GM18498 (cell line): ENCODE results near the gene MAPK8IP2.
"Not testable (repeated sequence)": the region's sequence is repeated elsewhere in the genome, so short reads cannot be mapped to it uniquely, and the experiment has no call there.

Experiments used
- ATAC-seq: cut with Tn5 transposase; IDR thresholded peaks from one replicate; pipeline ENCODE4 v1.9.1; 2021; ENCODE audit warnings: mild to moderate bottlenecking, moderate library complexity; ENCODE audit not compliant: unreplicated experiment

Gene MAPK8IP2

DNA sequence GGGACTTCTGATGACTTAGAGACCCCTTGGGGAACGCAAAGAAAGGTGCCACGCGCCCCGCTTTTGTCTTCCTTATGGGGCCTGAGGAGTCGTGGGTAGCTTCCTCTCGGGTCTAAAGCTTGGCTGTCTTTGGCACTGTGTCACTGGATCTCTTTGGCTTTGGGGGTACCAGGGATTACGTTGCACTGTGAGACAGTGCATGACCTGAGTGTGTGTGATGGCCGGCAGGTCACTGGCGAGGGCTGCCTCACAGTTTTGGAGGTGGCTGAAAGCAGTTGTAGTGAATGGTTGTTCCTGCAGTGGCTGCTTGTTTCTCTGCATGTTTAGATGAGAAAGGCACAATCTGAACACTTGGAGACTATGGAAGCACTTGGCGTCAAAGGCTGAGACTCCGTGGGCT, 33.2 kb downstream of the MAPK8IP2 start:
- no peak for ATAC-seq

DNA sequence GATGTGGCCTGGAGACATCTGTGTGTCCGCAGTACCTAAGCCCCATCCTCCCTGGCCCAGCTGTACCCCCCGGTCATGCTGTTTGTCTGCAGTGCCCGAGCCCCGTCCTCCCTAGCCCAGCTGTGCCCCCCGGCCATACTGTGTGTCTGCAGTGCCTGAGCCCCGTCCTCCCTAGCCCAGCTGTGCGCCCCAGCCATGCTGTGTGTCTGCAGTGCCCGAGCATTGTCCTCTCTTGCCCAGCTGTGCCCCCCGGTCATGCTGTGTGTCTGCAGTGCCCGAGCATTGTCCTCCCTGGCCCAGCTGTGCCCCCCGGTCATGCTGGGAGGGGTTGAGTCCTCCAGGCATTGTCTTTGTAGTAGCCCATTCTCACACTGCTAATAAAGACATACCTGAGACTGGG, 35.0 kb downstream of the MAPK8IP2 start:
- ATAC-seq, result no peak

DNA sequence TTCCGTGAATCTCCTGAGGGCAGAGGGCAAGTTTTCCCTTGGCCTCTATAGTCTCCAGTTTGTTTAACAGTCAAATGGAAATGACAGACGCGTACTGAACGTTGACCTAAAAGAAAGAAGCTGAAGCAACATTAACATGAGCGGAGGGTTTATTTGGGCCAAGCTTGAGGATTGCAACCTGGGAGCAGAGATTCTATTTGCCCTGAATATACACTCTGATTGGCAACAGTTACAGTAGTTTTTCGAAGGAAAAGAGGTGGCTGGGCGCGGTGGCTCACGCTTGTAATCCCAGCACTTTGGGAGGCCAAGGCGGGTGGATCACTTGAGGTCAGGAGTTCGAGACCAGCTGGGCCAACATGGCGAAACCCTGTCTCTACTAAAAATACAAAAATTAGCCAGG, 39.7 kb downstream of the MAPK8IP2 start:
- not testable (repeated sequence) for ATAC-seq

DNA sequence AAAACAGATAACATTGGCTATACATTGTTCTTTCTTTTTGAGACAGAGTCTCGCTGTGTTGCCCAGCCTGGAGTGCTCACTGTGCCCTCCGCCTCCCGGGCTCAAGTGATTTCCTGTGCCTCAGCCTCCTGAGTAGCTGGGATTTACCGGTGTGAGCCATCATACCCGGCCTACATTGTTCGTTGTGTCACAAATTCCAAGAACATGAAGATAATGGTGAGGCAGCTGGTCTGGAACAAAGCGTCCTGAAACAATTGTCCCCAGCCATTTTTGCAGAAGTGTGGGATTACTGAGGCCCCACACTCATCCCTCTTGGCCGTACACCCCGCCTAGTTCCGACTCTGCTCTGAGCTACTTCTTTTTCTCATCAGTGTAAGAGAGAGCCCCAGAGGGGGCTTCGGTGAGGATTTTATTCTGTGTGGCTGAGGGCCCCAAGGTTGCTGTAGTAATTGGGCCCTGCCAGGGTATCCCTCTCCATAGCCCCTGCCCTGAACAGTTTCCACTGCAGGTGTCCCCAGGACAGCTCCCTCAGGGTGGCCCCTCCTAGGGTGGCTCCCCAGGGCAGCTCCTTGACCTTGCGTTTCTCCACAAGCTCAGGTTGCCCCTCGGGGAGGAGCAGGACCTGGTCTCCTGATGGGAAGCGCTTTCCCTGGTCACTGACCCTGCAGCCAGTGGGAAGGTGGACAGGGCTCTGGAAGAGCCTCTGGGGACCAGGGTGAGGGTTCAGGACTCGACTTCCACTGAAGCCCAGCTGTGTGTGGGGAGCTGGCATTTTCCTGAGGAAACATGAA, 40.5 kb downstream of the MAPK8IP2 start:
- no peak for ATAC-seq

DNA sequence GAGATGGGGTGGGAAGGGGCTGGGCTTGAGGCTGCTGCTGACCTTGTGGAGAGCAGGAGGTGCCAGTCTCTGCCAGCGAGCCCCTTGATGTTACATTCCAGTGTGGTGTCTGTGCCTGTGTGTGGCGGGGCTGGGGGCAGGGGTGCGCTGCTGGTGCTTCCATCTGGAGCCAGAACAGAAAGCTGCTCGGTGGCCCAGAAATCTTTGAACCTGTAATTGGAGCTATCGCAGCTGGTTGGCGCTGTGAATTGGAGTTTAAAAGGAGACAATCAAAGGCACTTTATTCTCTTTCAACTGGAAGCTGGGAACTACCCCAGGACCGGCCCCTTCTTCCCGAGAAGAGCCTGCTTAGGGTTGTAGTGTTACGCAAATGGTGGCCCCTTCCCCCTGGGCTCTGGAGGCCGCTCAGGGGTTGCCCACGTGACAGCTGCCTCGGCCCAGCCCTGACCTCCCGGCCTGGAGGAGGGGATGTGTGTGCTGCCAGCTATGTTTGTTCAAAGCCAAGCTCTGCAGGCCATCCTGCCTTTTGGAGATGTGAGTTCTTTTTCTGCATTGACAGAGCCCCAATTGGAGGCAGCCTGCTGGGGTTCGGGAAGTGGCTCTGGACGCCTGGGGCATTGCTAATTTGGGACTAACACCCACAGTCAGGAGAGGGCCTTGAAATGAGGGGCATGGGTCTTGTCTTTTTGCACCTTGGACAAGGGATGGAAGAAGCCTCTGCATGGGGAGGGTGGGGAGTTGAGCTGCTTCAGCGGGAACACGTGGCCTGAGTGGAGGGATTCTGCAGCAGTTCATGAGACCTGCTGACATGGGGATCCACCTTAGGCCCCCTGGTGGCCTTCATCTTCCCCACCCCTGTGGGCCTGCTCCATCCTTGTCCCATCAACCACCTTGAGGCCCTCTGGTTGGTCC, 41.4 kb downstream of the MAPK8IP2 start:
- no peak for ATAC-seq

DNA sequence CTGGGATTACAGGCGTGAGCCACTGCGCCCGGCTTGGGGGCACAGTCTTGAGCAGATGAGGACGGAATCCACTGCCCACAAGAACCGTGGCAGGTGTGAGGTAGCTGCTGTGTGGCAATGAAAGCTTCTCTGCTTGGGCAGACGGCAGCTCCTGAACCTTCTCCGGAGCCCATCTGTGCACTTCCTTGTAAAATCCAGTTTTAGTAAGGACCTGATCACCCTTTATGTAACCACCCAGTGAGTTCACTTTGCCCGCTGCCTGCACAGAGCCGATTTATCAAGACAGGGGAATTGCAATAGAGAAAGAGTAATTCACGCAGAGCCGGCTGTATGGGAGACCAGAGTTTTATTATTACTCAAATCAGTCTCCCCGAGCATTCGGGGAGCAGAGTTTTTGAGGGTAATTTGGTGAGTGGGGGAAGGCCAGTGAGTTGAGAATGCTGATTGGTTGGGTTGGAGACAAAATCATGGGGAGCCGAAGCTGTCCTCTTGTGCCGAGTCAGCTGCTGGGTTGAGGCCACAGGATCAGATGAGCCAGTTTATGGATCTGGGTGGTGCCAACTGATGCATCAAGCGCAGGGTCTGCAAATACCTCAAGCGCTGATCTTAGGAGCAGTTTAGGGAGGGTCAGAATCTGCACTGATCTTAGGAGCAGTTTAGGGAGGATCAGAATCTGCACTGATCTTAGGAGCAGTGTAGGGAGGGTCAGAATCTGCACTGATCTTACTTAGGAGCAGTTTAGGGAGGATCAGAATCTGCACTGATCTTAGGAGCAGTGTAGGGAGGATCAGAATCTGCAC, 42.6 kb downstream of the MAPK8IP2 start:
- not testable (repeated sequence) for ATAC-seq

DNA sequence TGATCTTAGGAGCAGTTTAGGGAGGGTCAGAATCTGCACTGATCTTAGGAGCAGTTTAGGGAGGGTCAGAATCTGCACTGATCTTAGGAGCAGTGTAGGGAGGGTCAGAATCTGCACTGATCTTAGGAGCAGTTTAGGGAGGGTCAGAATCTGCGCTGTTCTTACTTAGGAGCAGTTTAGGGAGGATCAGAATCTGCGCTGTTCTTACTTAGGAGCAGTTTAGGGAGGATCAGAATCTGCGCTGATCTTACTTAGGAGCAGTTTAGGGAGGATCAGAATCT, 43.2 kb downstream of the MAPK8IP2 start:
- not testable (repeated sequence) for ATAC-seq

DNA sequence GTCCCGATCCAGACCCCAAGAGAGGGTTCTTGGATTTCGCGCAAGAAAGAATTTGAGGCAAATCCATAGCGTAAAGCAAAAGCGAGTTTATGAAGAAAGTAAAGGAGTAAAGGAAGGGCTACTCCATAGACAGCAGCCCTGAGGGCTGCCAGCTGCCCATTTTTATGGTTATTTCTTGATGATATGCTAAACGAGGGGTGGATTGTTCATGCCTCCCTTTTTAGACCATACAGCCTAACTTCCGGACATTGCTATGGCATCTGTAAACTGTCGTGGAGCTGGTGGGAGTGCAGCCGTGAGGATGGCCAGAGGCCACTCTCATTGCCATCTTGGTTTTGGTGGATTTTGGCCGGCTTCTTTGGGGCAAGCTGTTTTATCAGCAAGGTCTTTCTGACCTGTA, 52.7 kb downstream of the MAPK8IP2 start:
- ATAC-seq, result no peak

DNA sequence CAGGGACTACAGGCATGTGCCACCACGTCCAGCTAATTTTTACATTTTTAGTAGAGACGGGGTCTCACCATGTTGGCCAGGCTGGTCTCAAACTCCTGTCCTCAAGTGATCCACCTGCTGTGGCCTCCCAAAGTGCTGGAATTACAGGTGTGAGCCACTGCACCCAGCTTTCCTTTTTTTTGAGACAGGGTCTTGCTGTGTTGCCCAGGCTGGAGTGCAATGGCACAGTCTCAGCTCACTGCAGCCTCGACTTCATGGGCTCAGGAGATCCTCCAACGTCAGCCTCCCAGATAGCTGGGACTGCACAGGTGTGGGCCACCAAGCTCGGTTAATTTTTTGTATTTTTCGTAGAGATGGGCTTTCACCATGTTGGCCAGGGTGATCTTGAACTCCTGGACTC, 54.1 kb downstream of the MAPK8IP2 start:
- not testable (repeated sequence) for ATAC-seq

DNA sequence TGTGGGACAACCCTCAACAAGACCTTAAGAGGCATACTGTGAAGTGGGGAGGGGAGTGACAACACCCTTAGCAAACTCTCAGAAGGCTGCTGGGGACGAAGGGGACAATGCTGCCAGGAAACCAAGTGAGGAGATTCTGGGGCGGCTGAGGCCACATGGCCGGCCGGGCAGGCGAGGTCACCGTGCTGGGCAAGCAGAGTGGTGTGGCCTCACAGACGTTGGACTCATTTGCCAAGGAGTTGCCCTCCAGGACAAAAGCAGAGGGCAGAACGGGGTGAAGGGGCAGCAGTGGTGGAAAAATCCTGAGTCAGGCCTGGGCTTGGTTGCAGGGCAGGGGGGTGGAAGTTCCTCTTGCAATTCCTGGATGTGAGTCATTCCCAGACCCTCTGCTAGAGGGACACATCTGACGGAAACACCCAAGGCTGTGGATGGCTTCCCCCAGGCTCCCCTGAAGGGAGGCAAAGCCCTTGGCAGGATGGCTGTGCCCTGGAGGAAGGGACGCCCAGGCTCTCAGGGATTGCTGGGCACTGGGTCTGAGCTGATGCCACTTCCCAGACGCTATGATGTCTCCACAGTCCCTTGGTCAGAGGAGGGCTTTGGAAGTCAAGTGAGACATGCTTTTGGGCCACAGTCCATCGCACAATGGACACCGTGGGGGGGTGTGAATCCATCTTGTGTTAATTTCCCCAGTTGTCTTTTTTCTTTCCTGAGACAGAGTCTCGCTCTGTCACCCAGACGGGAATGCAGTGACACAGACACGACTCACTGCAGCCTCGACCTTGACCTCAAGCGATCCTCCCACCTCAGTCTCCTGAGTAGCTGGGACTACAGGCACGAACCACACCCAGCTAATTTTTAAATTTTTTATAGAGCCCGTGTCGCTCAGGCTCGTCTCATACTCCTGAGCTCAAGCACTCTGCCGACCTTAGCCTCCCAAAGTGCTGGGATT, 55.8 kb downstream of the MAPK8IP2 start:
- no peak for ATAC-seq

DNA sequence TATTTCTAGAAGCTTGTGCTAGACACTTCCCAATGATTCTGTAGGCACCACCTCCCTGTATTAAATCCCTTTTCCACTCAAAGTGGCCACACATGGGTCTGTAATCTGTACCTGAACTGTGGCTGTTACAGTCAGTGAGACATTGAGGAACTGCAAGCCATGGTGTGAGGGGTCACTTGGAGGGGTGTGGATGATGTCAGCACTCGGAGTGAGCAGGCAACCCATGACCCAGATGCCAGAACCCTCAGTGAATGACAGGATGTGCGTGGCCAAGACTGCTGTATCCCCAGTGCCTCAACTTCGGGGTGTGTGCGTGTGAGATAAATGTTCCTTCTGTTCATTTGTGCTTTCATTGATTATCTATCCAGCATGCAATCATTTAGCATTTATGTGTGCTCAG, 57.3 kb downstream of the MAPK8IP2 start:
- no peak for ATAC-seq

DNA sequence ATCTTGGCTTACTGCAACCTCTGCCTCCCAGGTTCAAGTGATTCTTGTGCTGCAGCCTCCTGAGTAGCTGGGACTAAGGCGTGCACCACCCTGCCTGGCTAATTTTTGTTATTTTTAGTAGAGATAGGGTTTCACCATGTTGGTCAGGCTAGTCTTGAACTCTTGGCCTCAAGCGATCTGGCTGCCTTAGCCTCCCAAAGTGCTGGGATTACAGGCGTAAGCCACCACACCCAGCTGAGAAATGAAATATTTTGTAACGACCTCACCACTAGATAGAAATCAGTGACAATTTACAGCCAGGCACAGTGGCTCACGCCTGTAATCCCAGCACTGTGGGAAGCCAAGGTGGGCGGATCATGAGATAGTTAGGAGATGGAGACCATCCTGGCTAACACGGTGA, 59.1 kb downstream of the MAPK8IP2 start:
- not testable (repeated sequence) for ATAC-seq

DNA sequence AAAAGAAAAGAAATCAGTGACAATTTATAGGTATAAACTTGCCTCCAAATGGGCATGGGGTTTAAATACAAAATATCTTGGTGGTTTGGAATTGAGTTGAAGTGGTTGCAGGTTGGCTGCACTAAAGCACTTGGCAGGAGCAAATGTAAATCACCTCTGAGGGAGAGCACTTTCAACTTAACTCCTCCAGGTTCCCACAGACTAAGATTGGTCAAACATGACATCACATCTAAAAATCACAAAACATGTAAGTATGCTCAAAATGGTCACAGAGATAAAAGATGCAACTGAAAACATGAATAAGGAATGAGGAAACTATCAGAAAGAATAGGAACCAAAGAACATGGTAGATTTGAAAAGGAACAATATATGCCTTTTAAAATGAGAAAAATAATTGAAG, 59.7 kb downstream of the MAPK8IP2 start:
- no peak for ATAC-seq
